IPS DF 6.9 (cell line): ENCODE measurements around the gene CLEC10A.
"Not testable (repeated sequence)": the region's sequence is repeated elsewhere in the genome, so short reads cannot be mapped to it uniquely, and the experiment has no call there.

Experiments
- DNase-seq: peaks from one replicate; pipeline ENCODE4 v3.0.0-alpha.2; 2013; ENCODE audit warnings: low read depth, low spot score
- H3K27ac ChIP-seq: one replicate; pipeline ENCODE4 v1.5.1; 2013; ENCODE audit warnings: low read length, control low read depth
- H3K27me3 ChIP-seq: 2 replicates; pipeline ENCODE4 v1.6.1; 2013; ENCODE audit warnings: mild to moderate bottlenecking, low read length; ENCODE audit not compliant: control insufficient read depth, insufficient read depth
- H3K36me3 ChIP-seq: 2 replicates; pipeline ENCODE4 v1.6.1; 2013; ENCODE audit warnings: low read length; ENCODE audit not compliant: control insufficient read depth, insufficient read depth
- H3K4me1 ChIP-seq: 2 replicates; pipeline ENCODE4 v1.6.1; 2013; ENCODE audit warnings: low read length; ENCODE audit not compliant: control insufficient read depth, insufficient read depth
- H3K4me3 ChIP-seq: 2 replicates; pipeline ENCODE4 v1.5.1; 2013; ENCODE audit warnings: mild to moderate bottlenecking, low read length
- H3K9me3 ChIP-seq: 2 replicates; pipeline ENCODE4 v1.6.1; 2013; ENCODE audit warnings: low read length, inconsistent platforms; ENCODE audit not compliant: control insufficient read depth, insufficient read depth
- WGBS: extraction: QIAGEN DNeasy Blood & Tissue Kit; methylation state at CpG from one replicate; pipeline ENCODE4 v1.1.7; 2013; ENCODE audit warnings: mixed read lengths, missing lambda C conversion rate; ENCODE audit not compliant: insufficient read length, insufficient coverage; 5-methylcytosine and 5-hydroxymethylcytosine counted together

Gene CLEC10A

GRCh38 chr17:7072406-7072805 lies 7.6 kb downstream of the CLEC10A start:
- no peaks in the 10 kb centered on the region for H3K36me3 ChIP-seq
- H3K27me3 ChIP-seq: no peaks in the 10 kb centered on the region
- WGBS: no CpG with 5 or more reads among the region's 2 CpGs
- no peaks in the 10 kb centered on the region for H3K4me1 ChIP-seq
- DNase-seq: no peak
- H3K27ac ChIP-seq: no peak overlapping the region
- H3K4me3 ChIP-seq: no peak overlapping the region
- H3K9me3 ChIP-seq: no peaks in the 10 kb centered on the region

DNA sequence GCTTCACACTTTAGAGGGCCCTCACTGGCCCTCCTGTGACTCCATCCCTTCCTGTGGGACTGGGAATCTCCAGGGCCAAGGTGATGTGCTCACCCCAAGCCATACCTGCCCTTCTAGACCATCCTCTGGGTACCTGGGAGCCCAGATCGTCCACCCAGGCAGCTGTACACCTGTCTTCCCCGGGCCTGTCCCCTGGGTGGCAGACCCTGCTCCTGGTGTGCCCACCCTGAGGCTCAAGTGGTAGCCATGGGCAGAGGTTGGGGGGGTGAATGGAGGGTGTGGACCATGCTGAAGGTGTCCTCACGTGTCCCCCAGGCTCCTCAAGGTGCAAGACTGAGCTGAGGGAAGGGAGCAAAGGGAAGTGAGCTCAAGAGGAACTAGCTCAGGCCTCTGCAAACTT lies 9.3 kb downstream of the CLEC10A start:
- Histone ChIP-seq H3K4me3 (no peak overlapping the region), H3K4me1 (no peaks in the 10 kb centered on the region), H3K27me3 (no peaks in the 10 kb centered on the region), H3K36me3 (no peaks in the 10 kb centered on the region), H3K9me3 (no peaks in the 10 kb centered on the region), H3K27ac (no peak overlapping the region)
- DNase-seq: no peak
- WGBS: no CpG with 5 or more reads among the region's 3 CpGs

GRCh38 chr17:7068268-7068667 lies 11.8 kb downstream of the CLEC10A start:
- Histone ChIP-seq H3K9me3 (no peaks in the 10 kb centered on the region), H3K4me1 (no peaks in the 10 kb centered on the region), H3K27me3 (no peaks in the 10 kb centered on the region), H3K4me3 (no peak overlapping the region), H3K36me3 (no peaks in the 10 kb centered on the region), H3K27ac (no peak overlapping the region)
- no peak for DNase-seq
- no CpG with 5 or more reads among the region's 1 CpG for WGBS

DNA sequence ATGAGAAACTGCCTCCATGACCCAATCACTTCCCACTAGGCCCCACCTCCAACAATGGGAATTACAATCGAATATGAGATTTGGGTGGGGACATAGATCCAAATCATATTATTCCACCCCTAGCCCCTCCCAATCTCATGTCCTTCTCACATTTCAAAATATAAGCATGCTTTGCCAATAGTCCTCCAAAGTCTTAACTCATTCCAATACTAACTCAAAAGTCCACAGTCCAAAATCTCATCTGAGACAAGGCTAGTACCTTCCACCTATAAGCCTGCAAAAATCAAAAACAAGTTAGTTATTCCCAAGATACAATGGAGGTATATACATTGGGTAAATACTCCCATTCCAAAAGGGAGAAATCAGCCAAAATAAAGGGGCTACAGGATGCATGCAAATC lies 12.9 kb downstream of the CLEC10A start:
- H3K9me3 ChIP-seq: no peaks in the 10 kb centered on the region
- WGBS: no CpG with 5 or more reads among the region's 1 CpG
- no peak for DNase-seq
- no peaks in the 10 kb centered on the region for H3K36me3 ChIP-seq
- H3K27ac ChIP-seq: no peak overlapping the region
- H3K27me3 ChIP-seq: no peaks in the 10 kb centered on the region
- no peak overlapping the region for H3K4me3 ChIP-seq
- H3K4me1 ChIP-seq: no peaks in the 10 kb centered on the region

GRCh38 chr17:7064261-7064660 lies 15.8 kb downstream of the CLEC10A start:
- Histone ChIP-seq H3K36me3 (no peaks in the 10 kb centered on the region), H3K27me3 (no peaks in the 10 kb centered on the region), H3K9me3 (no peaks in the 10 kb centered on the region), H3K27ac (no peak overlapping the region), H3K4me3 (no peak overlapping the region), H3K4me1 (no peaks in the 10 kb centered on the region)
- no CpG with 5 or more reads among the region's 4 CpGs for WGBS
- no peak for DNase-seq

- no peaks in the 10 kb centered on the region for H3K9me3 ChIP-seq
- no peaks in the 10 kb centered on the region for H3K27me3 ChIP-seq
- no peaks in the 10 kb centered on the region for H3K4me1 ChIP-seq
- no peak for DNase-seq
- H3K4me3 ChIP-seq: no peak overlapping the region
- H3K36me3 ChIP-seq: no peaks in the 10 kb centered on the region
- no CpG with 5 or more reads among the region's 6 CpGs for WGBS
- H3K27ac ChIP-seq: no peak overlapping the region
These were observed 16.4 kb downstream of the CLEC10A start for GRCh38 chr17:7063518-7064094.

- Histone ChIP-seq H3K4me1 (no peaks in the 10 kb centered on the region), H3K4me3 (no peak overlapping the region), H3K27me3 (no peaks in the 10 kb centered on the region), H3K9me3 (no peaks in the 10 kb centered on the region), H3K36me3 (no peaks in the 10 kb centered on the region), H3K27ac (no peak overlapping the region)
- no CpG with 5 or more reads among the region's 6 CpGs for WGBS
- DNase-seq: no peak
These were observed 19.7 kb downstream of the CLEC10A start for GRCh38 chr17:7060165-7060891.

DNA sequence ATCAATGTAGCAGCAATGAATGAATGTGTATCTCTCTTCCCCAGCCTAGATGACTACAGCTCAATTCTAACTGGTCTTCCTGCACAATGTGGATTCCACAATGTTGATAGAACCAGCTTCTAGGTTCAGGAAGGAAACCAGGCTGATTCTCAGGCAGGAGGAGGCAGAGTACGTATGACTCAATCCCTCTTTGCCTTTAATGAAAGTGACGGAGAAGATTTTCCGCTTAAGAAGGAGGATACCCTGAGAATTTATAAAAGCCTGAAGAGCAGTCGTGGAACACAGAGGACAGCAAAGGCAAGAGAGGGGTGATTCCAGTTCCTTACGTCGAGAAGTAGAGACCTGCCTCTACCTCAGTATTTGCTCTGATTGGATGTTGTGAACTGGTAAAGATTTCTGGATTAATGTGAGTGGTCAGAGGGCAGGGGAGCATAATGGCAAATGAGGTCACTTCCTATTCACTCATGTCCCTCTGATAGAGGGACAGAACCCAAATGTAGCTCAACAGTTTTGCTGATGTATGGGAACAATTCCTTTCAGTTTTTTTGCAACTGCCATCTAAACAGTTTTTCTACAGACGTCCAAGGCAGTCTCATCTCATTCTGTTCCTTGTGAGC lies 21.1 kb downstream of the CLEC10A start:
- Histone ChIP-seq H3K9me3 (no peaks in the 10 kb centered on the region), H3K36me3 (no peaks in the 10 kb centered on the region), H3K27me3 (no peaks in the 10 kb centered on the region), H3K27ac (no peak overlapping the region), H3K4me3 (no peak overlapping the region), H3K4me1 (no peaks in the 10 kb centered on the region)
- DNase-seq: no peak
- WGBS: no CpG with 5 or more reads among the region's 7 CpGs

DNA sequence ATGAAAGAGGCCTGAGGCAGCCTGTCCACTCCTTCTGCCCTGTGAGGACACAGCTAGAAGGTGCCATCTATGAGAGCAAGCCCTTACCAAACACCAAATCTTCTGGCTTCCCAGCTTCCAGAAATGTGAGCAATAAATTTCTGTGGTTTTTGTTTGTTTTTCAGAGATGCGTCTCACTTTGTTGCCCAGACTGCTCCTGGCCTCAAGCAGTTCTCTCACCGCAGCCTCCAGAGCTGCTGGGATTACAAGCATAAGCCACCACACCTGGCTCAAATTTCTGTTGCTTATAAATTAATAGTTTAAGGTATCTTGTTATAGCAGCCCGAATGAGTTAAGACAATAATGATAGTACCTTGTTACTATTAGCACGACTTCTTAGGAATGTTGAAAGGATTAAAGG lies 23.7 kb downstream of the CLEC10A start:
- Histone ChIP-seq H3K36me3 (no peaks in the 10 kb centered on the region), H3K4me3 (no peak overlapping the region), H3K9me3 (no peaks in the 10 kb centered on the region), H3K27me3 (no peaks in the 10 kb centered on the region), H3K27ac (no peak overlapping the region), H3K4me1 (no peaks in the 10 kb centered on the region)
- no peak for DNase-seq
- WGBS: no CpG with 5 or more reads among the region's 4 CpGs

DNA sequence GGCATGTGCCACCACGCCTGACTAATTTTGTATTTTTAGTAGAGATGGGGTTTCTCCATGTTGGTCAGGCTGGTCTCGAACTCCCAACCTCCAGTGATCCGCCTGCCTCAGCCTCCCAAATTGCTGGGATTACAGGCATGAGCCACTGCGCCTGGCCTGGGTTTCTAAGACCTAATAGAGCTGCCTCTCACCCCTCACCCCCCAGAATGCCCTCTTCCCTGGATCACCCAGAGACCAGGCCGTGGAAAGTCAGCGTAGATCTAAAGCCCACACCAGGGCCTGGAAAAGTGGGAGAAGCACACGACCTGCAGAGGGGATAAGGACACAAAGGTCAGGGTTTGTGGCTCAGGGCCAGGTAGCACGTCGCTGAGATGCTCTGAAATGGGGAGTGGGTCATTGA lies 29.5 kb downstream of the CLEC10A start:
- H3K36me3 ChIP-seq, H3K9me3 ChIP-seq, H3K27me3 ChIP-seq, DNase-seq, H3K4me1 ChIP-seq, H3K4me3 ChIP-seq, H3K27ac ChIP-seq: not testable (repeated sequence)
- WGBS: no CpG with 5 or more reads among the region's 9 CpGs
